ENCODE data around the gene NSUN3. TPM values are rescaled to one million over a fixed set of nuclear protein-coding genes. Genes with fewer than 3 reads are reported as not detected.
"Not testable (repeated sequence)": the region's sequence is repeated elsewhere in the genome, so short reads cannot be mapped to it uniquely, and the experiment has no call there.

NSUN3 gene
- total and polyA plus RNA-seq, 12 donors, result 3.3 to 9.6 (median 6.9) TPM

DNA sequence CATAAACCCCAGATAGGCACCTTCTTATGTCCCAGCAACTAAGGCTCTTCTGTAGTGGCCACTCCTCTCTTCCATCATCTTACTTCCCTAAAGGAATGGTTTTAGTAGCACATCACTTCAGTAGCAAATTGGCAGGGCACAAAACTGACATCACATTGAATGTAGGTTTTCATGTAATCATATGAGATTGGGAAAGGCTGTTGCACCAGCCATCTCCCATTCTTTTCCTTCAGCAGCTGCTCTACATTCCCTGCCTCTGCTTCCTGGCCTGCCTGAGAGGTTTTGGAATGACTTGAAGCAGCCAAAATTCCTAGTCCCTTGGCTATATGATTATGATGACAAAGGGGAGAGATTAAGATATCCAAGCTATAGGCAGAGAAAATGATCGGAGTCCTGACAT lies 36.5 kb downstream of the NSUN3 start:
- Histone ChIP-seq H3K27me3 (no peaks in the 10 kb centered on the region), H3K9me3 (no peaks in the 10 kb centered on the region), H3K27ac (no peak overlapping the region), H3K4me1 (peaks cover 0 to 8% (median 0%) of the 10 kb centered on the region in 9 donors), H3K36me3 (peaks cover 0 to 99% (median 38%) of the 10 kb centered on the region in 9 donors), H3K4me3 (no peak overlapping the region)
- no peak for DNase-seq
- ATAC-seq, result no peak
- 83 to 86% methylated on average over 1 of the region's 1 CpG for WGBS, 2 donors
- TF ChIP-seq, protein P1, sequence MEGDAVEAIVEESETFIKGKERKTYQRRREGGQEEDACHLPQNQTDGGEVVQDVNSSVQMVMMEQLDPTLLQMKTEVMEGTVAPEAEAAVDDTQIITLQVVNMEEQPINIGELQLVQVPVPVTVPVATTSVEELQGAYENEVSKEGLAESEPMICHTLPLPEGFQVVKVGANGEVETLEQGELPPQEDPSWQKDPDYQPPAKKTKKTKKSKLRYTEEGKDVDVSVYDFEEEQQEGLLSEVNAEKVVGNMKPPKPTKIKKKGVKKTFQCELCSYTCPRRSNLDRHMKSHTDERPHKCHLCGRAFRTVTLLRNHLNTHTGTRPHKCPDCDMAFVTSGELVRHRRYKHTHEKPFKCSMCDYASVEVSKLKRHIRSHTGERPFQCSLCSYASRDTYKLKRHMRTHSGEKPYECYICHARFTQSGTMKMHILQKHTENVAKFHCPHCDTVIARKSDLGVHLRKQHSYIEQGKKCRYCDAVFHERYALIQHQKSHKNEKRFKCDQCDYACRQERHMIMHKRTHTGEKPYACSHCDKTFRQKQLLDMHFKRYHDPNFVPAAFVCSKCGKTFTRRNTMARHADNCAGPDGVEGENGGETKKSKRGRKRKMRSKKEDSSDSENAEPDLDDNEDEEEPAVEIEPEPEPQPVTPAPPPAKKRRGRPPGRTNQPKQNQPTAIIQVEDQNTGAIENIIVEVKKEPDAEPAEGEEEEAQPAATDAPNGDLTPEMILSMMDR (IDR thresholded peaks at IDR 0.05), result no peak
- intact Hi-C loops (cut with DNase I), result no loop called here

DNA sequence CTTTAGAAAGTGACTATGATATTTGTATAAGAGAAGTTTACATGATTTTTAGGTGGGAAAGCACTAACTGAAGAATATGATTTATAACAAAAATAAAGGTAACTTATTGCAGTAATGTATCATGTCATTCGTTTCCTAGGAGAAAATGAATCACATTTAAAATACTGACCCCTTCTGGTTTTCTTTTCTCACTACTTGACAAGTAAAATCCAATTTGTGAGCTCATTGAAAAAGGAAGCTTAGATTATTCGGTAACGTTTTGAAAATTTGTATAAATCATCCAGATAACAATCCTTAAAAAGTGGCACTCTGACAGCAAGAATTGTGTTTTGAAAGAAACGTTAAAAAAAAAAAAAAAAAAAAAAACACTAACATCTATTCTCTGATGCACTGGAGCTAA lies 39.0 kb downstream of the NSUN3 start:
- H3K4me1 ChIP-seq, result peaks cover 0 to 8% (median 0%) of the 10 kb centered on the region in 9 donors
- H3K36me3 ChIP-seq, result peaks cover 0 to 91% (median 27%) of the 10 kb centered on the region in 9 donors
- H3K9me3 ChIP-seq, result no peaks in the 10 kb centered on the region
- H3K27me3 ChIP-seq, result no peaks in the 10 kb centered on the region
- WGBS, 2 donors, result 73 to 77% methylated on average over 4 of the region's 4 CpGs
- DNase-seq (no peak), ATAC-seq (no peak)
- H3K4me3 ChIP-seq, result no peak overlapping the region
- intact Hi-C loops (cut with DNase I), result no loop called here
- no peak overlapping the region for H3K27ac ChIP-seq
- TF ChIP-seq, protein P1 (IDR thresholded peaks at IDR 0.05), result no peak

DNA sequence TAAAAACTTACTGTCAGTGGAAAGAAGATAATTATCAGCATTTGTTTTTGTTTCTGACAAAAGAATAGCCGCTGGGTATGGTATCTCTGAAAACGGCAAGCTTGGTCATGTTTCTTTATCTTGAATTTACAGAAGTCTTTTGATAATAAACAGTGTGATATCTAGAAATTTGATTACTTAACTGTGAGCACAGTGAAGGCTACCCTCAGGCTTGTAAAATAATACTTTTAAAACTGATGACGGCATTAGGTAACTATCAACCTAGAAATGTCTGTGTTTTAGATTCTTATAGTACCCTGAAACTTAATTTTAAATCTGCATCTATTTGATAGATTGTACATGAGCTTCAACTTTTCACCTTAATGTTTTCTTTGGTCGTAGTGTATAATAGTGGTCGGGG lies 43.4 kb downstream of the NSUN3 start:
- Histone ChIP-seq H3K4me1 (no peaks in the 10 kb centered on the region), H3K36me3 (peaks cover 0 to 87% (median 8%) of the 10 kb centered on the region in 9 donors), H3K27me3 (no peaks in the 10 kb centered on the region), H3K4me3 (no peak overlapping the region), H3K27ac (no peak overlapping the region), H3K9me3 (no peaks in the 10 kb centered on the region)
- no peak for DNase-seq
- no peak for ATAC-seq
- WGBS, 2 donors, result 82 to 83% methylated on average over 5 of the region's 5 CpGs
- intact Hi-C loops (cut with DNase I), result no loop called here
- TF ChIP-seq, protein P1 (IDR thresholded peaks at IDR 0.05), result no peak

DNA sequence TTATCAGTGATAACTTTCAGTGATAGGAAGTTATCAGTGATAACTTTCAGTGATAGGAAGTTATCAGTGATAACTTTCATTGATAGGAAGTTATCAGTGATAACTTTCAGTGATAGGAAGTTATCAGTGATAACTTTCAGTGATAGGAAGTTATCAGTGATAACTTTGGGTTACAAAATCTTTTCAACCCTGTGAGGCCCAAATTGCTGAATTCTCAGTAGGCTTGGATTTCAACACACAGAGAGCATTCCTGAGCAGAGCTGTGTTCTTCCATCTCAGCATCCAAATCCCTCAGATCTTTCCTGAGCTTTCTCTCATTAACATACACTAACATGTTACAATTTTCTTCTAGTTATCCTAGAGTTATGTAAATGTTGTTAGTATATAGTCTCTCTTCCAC lies 47.4 kb downstream of the NSUN3 start:
- H3K4me1 ChIP-seq; H3K27ac ChIP-seq; H3K27me3 ChIP-seq; H3K4me3 ChIP-seq; DNase-seq; intact Hi-C loops (cut with DNase I); H3K9me3 ChIP-seq; ATAC-seq: not testable (repeated sequence)
- H3K36me3 ChIP-seq, result peaks cover 0 to 83% (median 8%) of the 10 kb centered on the region in 9 donors

DNA sequence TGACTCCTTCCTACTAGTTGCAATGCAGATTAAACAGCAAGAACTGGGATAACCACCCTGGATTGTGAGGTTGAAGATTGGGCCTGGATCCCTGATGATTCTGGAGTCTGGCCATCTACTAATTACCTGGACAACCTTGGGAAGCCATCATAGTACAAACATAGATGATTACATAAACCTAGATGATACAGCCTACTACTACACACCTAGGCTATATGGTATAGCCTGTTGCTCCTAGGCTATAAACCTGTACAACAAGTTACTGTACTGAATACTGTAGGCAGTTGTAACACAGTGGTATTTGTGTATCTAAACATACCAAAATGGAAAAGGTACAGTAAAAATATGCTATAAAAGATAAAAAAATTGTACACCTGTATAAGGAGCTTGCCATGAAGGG lies 48.0 kb downstream of the NSUN3 start:
- ATAC-seq (no peak), DNase-seq (no peak)
- intact Hi-C loops (cut with DNase I), result no loop called here
- Histone ChIP-seq H3K9me3 (no peaks in the 10 kb centered on the region), H3K4me3 (no peak overlapping the region), H3K27me3 (no peaks in the 10 kb centered on the region), H3K4me1 (no peaks in the 10 kb centered on the region), H3K36me3 (peaks cover 0 to 77% (median 8%) of the 10 kb centered on the region in 9 donors), H3K27ac (no peak overlapping the region)
- TF ChIP-seq, protein P1 (IDR thresholded peaks at IDR 0.05), result no peak

Data from heart right ventricle (tissue), 16 donors.